CD4-positive, alpha-beta T cell (primary cell): ENCODE results near the gene TRERF1. TPM values are rescaled to one million over a fixed set of nuclear protein-coding genes. Genes with fewer than 3 reads are reported as not detected.

ENCODE experiments used
- ATAC-seq: fragments of 200-7000 bp; cut with Tn5 transposase; one replicate; pipeline ENCODE4 v1.10.0; 2022; ENCODE audit warnings: mild to moderate bottlenecking; ENCODE audit not compliant: poor library complexity
- CTCF ChIA-PET: fragments of 350-600 bp; sonication (Branson Sonifier 250); formaldehyde crosslinking; loops from one replicate; lab custom pipeline; 2021; ENCODE audit warnings: antibody characterized with exemption, inconsistent platforms; lab: Charles Lee
- POLR2A ChIA-PET: fragments of 350-600 bp; sonication (Branson Sonifier 250); formaldehyde crosslinking; loops from one replicate; lab custom pipeline; 2021; ENCODE audit warnings: antibody characterized with exemption, inconsistent platforms; lab: Charles Lee
- DNase-seq, 14 experiments: peaks; one replicate each; pipeline ENCODE4 v3.0.0-alpha.2; 2013 to 2020; ENCODE audit warnings: mixed read lengths in 2 of 14
- H3K27ac ChIP-seq, 2 donors: one replicate each; pipeline versions ENCODE4 v1.5.1 to v1.7.0; 2013; ENCODE audit warnings: low read length in 2 of 2, low read depth in 1 of 2, mild to moderate bottlenecking in 1 of 2
- H3K27me3 ChIP-seq, 2 experiments: 1 replicate in 1 of 2; 2 replicates in 1 of 2; pipeline versions ENCODE4 v1.6.1 to v1.7.0; 2013; ENCODE audit warnings: low read length in 2 of 2, control low read depth in 1 of 2, mild to moderate bottlenecking in 1 of 2, moderate library complexity in 1 of 2; ENCODE audit not compliant: insufficient read depth in 2 of 2, control insufficient read depth in 1 of 2
- H3K36me3 ChIP-seq: one replicate; pipeline ENCODE4 v1.6.1; 2013; ENCODE audit warnings: low read length, control low read depth; ENCODE audit not compliant: insufficient read depth
- H3K4me1 ChIP-seq: one replicate; pipeline ENCODE4 v1.6.1; 2013; ENCODE audit warnings: low read length, control low read depth; ENCODE audit not compliant: insufficient read depth
- H3K4me3 ChIP-seq: one replicate; pipeline ENCODE4 v1.5.1; 2013; ENCODE audit warnings: mild to moderate bottlenecking, low read length, moderate library complexity
- H3K9me3 ChIP-seq, 2 experiments: 1 replicate in 1 of 2; 2 replicates in 1 of 2; pipeline versions ENCODE4 v1.6.1 to v1.7.0; 2013; ENCODE audit warnings: low read length in 2 of 2, mild to moderate bottlenecking in 2 of 2, control low read depth in 1 of 2, moderate library complexity in 1 of 2; ENCODE audit not compliant: control insufficient read depth in 1 of 2, insufficient read depth in 1 of 2
- H3K27ac Mint-ChIP-seq: one replicate; pipeline ENCODE4 v1.8.0; 2020; ENCODE audit warnings: mixed read lengths
- H3K27me3 Mint-ChIP-seq: one replicate; pipeline ENCODE4 v1.8.0; 2021; ENCODE audit warnings: mixed read lengths
- H3K36me3 Mint-ChIP-seq: one replicate; pipeline ENCODE4 v1.8.0; 2021; ENCODE audit warnings: low read depth, mixed read lengths
- H3K4me1 Mint-ChIP-seq: one replicate; pipeline ENCODE4 v1.8.0; 2021; ENCODE audit warnings: low read depth, mixed read lengths
- H3K4me3 Mint-ChIP-seq: one replicate; pipeline ENCODE4 v1.8.0; 2020; ENCODE audit warnings: mild to moderate bottlenecking, mixed read lengths
- H3K9me3 Mint-ChIP-seq: one replicate; pipeline ENCODE4 v1.8.0; 2020; ENCODE audit warnings: mixed read lengths
- CTCF ChIP-seq: fragments of 200-600 bp; IDR thresholded peaks from one replicate; pipeline ENCODE4 v1.8.0; 2022; ENCODE audit warnings: antibody characterized with exemption, mild to moderate bottlenecking
- intact Hi-C, 2 experiments: fragments of 100-400 bp; cut with DNase I in 1 of 2; cut with micrococcal nuclease in 1 of 2; formaldehyde crosslinking; loops; one replicate each; pipeline versions ENCODE4 v1.15.1 to v1.9.0; 2023 to 2025; cut with DNase I, micrococcal nuclease
- total RNA-seq, 174 experiments: library from RNA in 2 of 174; stranded (reverse) in 2 of 174; gene quantifications; one replicate each; pipeline ENCODE4 v1.2.3 and lab custom pipeline; 2021 to 2026

TRERF1 gene
- total RNA-seq, 2 experiments from 2014 or later, result 31.0 to 31.7 TPM

DNA sequence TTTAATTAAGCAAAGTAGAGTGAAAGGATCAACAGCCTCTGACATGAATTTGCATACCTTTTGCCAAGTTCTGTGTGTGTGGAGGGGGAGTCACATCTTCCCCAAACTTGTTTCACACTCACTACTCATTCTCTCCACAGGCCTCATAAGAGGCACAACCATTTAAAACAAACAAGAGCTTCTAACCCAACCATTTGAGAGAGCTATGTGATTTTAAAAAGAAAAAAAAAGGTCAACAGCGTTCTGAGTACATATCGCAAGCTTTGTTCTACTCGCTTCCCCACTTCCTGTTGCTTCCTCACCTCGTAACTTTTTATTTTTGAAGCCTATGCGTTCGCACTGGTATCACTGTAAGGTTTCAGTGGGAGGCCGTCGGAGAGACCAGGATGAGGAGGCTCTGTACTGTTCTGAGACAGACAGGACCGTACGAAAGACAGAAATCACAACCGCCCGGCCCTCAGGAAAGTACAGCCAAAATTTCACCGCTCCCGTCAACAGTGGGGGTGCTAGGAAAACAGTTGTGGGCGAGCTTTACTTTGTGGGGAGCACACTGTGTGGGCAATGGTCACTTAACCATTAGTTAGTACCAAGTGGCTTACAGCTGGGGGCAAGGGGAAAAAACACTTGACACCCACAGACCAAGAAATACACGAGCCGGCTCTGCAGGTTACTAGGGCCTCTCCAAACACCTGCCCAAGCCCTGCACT lies 61.3 kb downstream of the TRERF1 start:
- Mint-ChIP-seq H3K27me3 (no peaks in the 10 kb centered on the region), H3K4me1 (peaks cover 98% of the 10 kb centered on the region), H3K36me3 (no peaks in the 10 kb centered on the region), H3K27ac (peak overlapping the region; percentile 99), H3K9me3 (no peaks in the 10 kb centered on the region), H3K4me3 (peak overlapping the region; percentile 73)
- ATAC-seq, result peak; percentile 80
- intact Hi-C loops, result loop anchor here (1.0 to 5.0 kb wide), 3 partner anchors 28 to 62 kb away; partner anchors contain the start of gene TRERF1 (in 2 of the 2)
- peak in 13 of 14 experiments; percentile 26 to 87 (median 48) for DNase-seq
- Histone ChIP-seq H3K4me1 (peaks cover 94% of the 10 kb centered on the region), H3K27ac (peak overlapping the region; percentile 78 to 89), H3K27me3 (no peaks in the 10 kb centered on the region), H3K4me3 (peak overlapping the region; percentile 35), H3K36me3 (no peaks in the 10 kb centered on the region), H3K9me3 (no peaks in the 10 kb centered on the region)
- ChIA-PET CTCF (interaction anchor here (0.8 to 3.6 kb wide), 13 partner anchors 9 to 603 kb away, joined by 3 to 19 read pairs (median 3); partner anchors contain the start of gene TOMM6), POLR2A (interaction anchor here (0.5 to 7.9 kb wide), 39 partner anchors 9 to 1732 kb away, joined by 3 to 178 read pairs (median 5); partner anchors contain the start of genes RPL7L1, TBCC, TRERF1 and UBR2)
- TF ChIP-seq CTCF, result no peak

GRCh38 chr6:42389736-42390135 lies 62.0 kb downstream of the TRERF1 start:
- Mint-ChIP-seq H3K4me3 (peak overlapping the region; percentile 73), H3K27ac (peak overlapping the region; percentile 99), H3K9me3 (no peaks in the 10 kb centered on the region), H3K36me3 (no peaks in the 10 kb centered on the region), H3K4me1 (peaks cover 96% of the 10 kb centered on the region), H3K27me3 (no peaks in the 10 kb centered on the region)
- H3K4me3 ChIP-seq, result peak overlapping the region; percentile 35
- intact Hi-C loops, result loop anchor here (1.0 to 5.0 kb wide), 3 partner anchors 29 to 63 kb away; partner anchors contain the start of gene TRERF1 (in 2 of the 2)
- no peaks in the 10 kb centered on the region for H3K9me3 ChIP-seq
- CTCF ChIA-PET, result interaction anchor here (1.0 to 3.6 kb wide), 7 partner anchors 10 to 158 kb away, joined by 3 to 19 read pairs (median 4); no protein-coding TSS in a partner anchor
- no peak for DNase-seq
- POLR2A ChIA-PET, result interaction anchor here (0.5 to 7.9 kb wide), 35 partner anchors 8 to 490 kb away, joined by 3 to 178 read pairs (median 6); partner anchors contain the start of genes RPL7L1, TBCC, TRERF1 and UBR2
- H3K4me1 ChIP-seq, result peaks cover 91% of the 10 kb centered on the region
- no peak for TF ChIP-seq CTCF
- H3K27me3 ChIP-seq, result no peaks in the 10 kb centered on the region
- no peaks in the 10 kb centered on the region for H3K36me3 ChIP-seq
- peak overlapping the region; percentile 78 to 89 for H3K27ac ChIP-seq
- ATAC-seq, result no peak

DNA sequence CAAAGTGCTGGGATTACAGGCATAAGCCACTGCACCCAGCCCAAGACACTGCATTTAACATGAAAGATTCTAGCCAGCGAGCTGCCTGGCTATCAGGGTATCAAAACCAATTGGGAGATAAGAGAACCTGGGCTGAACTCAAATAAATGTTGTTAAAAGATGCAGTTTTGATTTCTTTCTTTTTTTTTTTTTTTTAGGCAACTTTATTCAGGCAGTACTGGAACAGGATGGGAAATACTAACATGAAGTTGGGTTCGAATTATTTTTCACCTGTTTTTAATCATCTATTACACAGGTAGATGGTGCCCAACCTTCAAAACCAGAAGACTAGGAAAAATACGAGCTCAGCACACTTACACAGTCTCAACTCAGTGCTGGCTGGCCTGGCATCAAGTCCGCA lies 63.7 kb downstream of the TRERF1 start:
- ATAC-seq (no peak), DNase-seq (no peak)
- peak overlapping the region; percentile 4 for H3K4me3 Mint-ChIP-seq
- H3K27me3 Mint-ChIP-seq, result no peaks in the 10 kb centered on the region
- intact Hi-C loops, result no loop called here
- CTCF ChIA-PET, result interaction anchor here (1.0 kb wide), 2 partner anchors 24 to 44 kb away, joined by 3 read pairs; no protein-coding TSS in a partner anchor
- peak overlapping the region; percentile 99 for H3K27ac Mint-ChIP-seq
- H3K27ac ChIP-seq, result peak overlapping the region; percentile 78 to 89
- H3K27me3 ChIP-seq, result no peaks in the 10 kb centered on the region
- no peak for TF ChIP-seq CTCF
- no peaks in the 10 kb centered on the region for H3K36me3 ChIP-seq
- no peaks in the 10 kb centered on the region for H3K9me3 Mint-ChIP-seq
- H3K4me1 ChIP-seq, result peaks cover 83% of the 10 kb centered on the region
- no peaks in the 10 kb centered on the region for H3K9me3 ChIP-seq
- H3K4me3 ChIP-seq, result peak overlapping the region; percentile 17
- peaks cover 96% of the 10 kb centered on the region for H3K4me1 Mint-ChIP-seq
- POLR2A ChIA-PET, result interaction anchor here (0.8 to 7.9 kb wide), 7 partner anchors 10 to 64 kb away, joined by 4 to 178 read pairs (median 30); partner anchors contain the start of gene TRERF1
- no peaks in the 10 kb centered on the region for H3K36me3 Mint-ChIP-seq
